DND-41 (cell line): ENCODE measurements around the gene ST6GALNAC6.

ENCODE experiments used
- ATAC-seq: fragments of 200-7000 bp; cut with Tn5 transposase; 3 replicates; pipeline ENCODE4 v1.9.1; 2021; ENCODE audit warnings: low read depth; ENCODE audit not compliant: insufficient read depth
- DNase-seq: peaks from one replicate; pipeline ENCODE4 v3.0.0-alpha.2; 2020
- H2AFZ ChIP-seq: 2 replicates; pipeline ENCODE4 v1.6.0; 2012; ENCODE audit warnings: low read depth, low read length
- H3K27ac ChIP-seq: 2 replicates; pipeline ENCODE4 v1.5.1; 2012; ENCODE audit warnings: low read length, inconsistent platforms
- H3K27me3 ChIP-seq: fragments of 200-600 bp; sonication (generic); 2 replicates; pipeline ENCODE4 v1.6.0; 2012; ENCODE audit warnings: low read length, mild to moderate bottlenecking, inconsistent platforms; ENCODE audit not compliant: insufficient read depth, poor library complexity
- H3K36me3 ChIP-seq: 2 replicates; pipeline ENCODE4 v1.5.1; 2012; ENCODE audit warnings: low read length, inconsistent platforms; ENCODE audit not compliant: insufficient read depth
- H3K4me1 ChIP-seq: 2 replicates; pipeline ENCODE4 v1.5.1; 2012; ENCODE audit warnings: mild to moderate bottlenecking, low read length; ENCODE audit not compliant: insufficient read depth
- H3K4me2 ChIP-seq: 2 replicates; pipeline ENCODE4 v1.6.0; 2012; ENCODE audit warnings: mild to moderate bottlenecking, moderate library complexity, low read length, inconsistent platforms; ENCODE audit not compliant: insufficient read depth
- H3K4me3 ChIP-seq, 2 experiments: fragments of 200-600 bp in 1 of 2; shearing (Covaris generic) in 1 of 2; 2 replicates each; pipeline ENCODE4 v1.5.1; 2012 to 2016; ENCODE audit warnings: inconsistent platforms in 2 of 2, low read length in 2 of 2, mild to moderate bottlenecking in 2 of 2, low read depth in 1 of 2, moderate library complexity in 1 of 2
- H3K79me2 ChIP-seq: 2 replicates; pipeline ENCODE4 v1.6.0; 2012; ENCODE audit warnings: low read length, inconsistent platforms; ENCODE audit not compliant: insufficient read depth
- H3K9ac ChIP-seq: 2 replicates; pipeline ENCODE4 v1.6.0; 2012; ENCODE audit warnings: low read depth, mild to moderate bottlenecking, inconsistent platforms, low read length, moderate library complexity
- H3K9me3 ChIP-seq: 2 replicates; pipeline ENCODE4 v1.5.1; 2012; ENCODE audit warnings: low read length, moderate library complexity, mild to moderate bottlenecking, inconsistent platforms; ENCODE audit not compliant: insufficient read depth, severe bottlenecking
- H4K20me1 ChIP-seq: 2 replicates; pipeline ENCODE4 v1.6.0; 2012; ENCODE audit warnings: low read length; ENCODE audit not compliant: insufficient read depth
- EZH2 ChIP-seq: IDR thresholded peaks from 3 replicates; pipeline ENCODE4 v1.6.1; 2012; ENCODE audit warnings: borderline replicate concordance, low read depth, mild to moderate bottlenecking, moderate library complexity, low read length, inconsistent platforms; ENCODE audit not compliant: severe bottlenecking
- TF ChIP-seq, protein P1 (sequence below): IDR thresholded peaks from 2 replicates; pipeline ENCODE4 v1.5.1; 2012; ENCODE audit warnings: borderline replicate concordance, low read length, moderate library complexity, mild to moderate bottlenecking; ENCODE audit not compliant: poor library complexity, severe bottlenecking; ENCODE audit errors: extremely low read depth

The ST6GALNAC6 gene

DNA sequence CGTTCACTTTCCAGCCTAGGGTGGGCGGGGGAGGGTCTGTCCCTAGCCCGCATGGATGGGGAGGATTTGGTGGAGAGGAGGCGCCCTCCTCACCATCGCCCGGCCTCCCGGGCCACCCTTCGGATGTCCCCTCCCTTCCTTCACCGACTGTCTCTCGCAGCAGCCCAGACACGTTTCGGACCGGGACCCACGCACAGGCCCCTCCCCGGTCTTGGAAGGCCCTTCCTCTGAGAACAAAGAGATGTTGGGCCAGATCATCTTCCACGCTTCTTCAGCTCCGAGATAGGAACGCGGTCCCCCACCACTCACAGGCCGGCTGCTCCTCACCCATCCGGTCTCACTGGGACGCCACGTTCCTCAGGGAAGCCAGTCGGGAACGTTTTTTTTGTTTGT, 38.9 kb upstream of the ST6GALNAC6 start:
- Histone ChIP-seq H3K9me3 (no peaks in the 10 kb centered on the region), H3K79me2 (peaks cover 35% of the 10 kb centered on the region), H3K4me3 (peak overlapping the region in 1 of 2 experiments; percentile 91; a peak in 1 of 4 replicates), H3K4me1 (peaks cover 37% of the 10 kb centered on the region), H2AFZ (peak overlapping the region; percentile 83), H3K36me3 (peaks cover 33% of the 10 kb centered on the region), H3K27me3 (no peaks in the 10 kb centered on the region), H3K4me2 (peak overlapping the region; percentile 74), H3K27ac (peak overlapping the region; percentile 65), H4K20me1 (peaks cover 28% of the 10 kb centered on the region), H3K9ac (peak overlapping the region; percentile 74)
- DNase-seq (no peak), ATAC-seq (no peak)
- TF ChIP-seq EZH2 = no peak
- TF ChIP-seq, protein P1, sequence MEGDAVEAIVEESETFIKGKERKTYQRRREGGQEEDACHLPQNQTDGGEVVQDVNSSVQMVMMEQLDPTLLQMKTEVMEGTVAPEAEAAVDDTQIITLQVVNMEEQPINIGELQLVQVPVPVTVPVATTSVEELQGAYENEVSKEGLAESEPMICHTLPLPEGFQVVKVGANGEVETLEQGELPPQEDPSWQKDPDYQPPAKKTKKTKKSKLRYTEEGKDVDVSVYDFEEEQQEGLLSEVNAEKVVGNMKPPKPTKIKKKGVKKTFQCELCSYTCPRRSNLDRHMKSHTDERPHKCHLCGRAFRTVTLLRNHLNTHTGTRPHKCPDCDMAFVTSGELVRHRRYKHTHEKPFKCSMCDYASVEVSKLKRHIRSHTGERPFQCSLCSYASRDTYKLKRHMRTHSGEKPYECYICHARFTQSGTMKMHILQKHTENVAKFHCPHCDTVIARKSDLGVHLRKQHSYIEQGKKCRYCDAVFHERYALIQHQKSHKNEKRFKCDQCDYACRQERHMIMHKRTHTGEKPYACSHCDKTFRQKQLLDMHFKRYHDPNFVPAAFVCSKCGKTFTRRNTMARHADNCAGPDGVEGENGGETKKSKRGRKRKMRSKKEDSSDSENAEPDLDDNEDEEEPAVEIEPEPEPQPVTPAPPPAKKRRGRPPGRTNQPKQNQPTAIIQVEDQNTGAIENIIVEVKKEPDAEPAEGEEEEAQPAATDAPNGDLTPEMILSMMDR = no peak

DNA sequence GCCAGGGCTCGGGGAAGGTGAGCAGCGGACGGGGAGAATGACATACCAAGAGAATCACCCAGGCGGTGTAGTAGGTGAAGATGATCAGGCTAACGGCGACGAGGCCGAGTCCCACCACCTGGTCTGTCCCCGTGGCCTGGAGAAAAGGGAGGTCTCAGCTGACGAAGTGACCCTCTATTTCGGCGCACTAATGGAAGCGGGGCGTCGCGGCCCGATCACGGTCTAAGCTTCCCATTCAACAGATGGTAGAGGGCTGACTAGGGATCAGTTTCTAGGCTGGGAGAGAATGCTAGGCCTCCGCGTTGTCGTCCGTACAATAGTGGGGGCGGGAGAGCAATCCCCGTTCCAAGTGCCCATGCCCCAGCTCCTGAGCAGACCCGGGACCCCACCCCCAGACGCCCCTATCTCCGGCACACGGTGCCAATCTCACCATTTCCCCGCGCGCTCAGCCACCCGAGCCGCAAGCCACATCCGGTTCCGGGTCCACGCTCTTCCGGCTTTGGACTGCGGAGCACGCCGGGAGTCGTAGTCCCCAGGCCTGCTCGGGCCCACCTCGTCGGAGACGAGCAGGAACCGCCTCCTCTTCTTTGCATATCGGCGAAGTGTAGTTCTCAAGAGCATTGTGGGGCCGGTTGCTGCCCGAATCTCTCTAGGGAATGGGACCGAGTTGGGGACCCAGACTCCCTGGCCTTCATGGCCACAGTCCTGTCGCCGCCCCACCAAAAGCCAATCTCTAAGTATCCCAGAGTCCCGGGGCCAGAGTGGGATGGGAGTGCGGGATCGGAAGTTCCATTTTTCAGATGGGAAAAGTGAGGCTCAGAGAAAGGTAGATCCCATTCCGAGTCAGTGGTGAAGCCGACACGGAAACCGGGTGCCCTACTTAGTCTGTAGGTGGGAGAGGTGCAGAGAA, 38.2 kb upstream of the ST6GALNAC6 start, which contains the start of gene DPM2:
Gene DPM2 (minus strand): TSS at position 467 of the 910 bp plus-strand sequence. CDS start 34 bp downstream, at position 433.
- Histone ChIP-seq H4K20me1 (peaks cover 32% of the 10 kb centered on the region), H3K4me3 (peak within 1 kb of the TSS; percentile 85 to 91), H3K4me2 (peak within 1 kb of the TSS; percentile 74), H3K36me3 (peaks cover 31% of the 10 kb centered on the region), H3K27ac (peak within 1 kb of the TSS; percentile 86), H3K9me3 (no peaks in the 10 kb centered on the region), H3K4me1 (peaks cover 37% of the 10 kb centered on the region), H3K79me2 (peaks cover 38% of the 10 kb centered on the region), H3K9ac (peak within 1 kb of the TSS; percentile 74), H3K27me3 (no peaks in the 10 kb centered on the region), H2AFZ (peak within 1 kb of the TSS; percentile 83)
- ATAC-seq (peak; percentile 97), DNase-seq (peak; percentile 87)
- TF ChIP-seq, protein P1 = no peak
- no peak for TF ChIP-seq EZH2

DNA sequence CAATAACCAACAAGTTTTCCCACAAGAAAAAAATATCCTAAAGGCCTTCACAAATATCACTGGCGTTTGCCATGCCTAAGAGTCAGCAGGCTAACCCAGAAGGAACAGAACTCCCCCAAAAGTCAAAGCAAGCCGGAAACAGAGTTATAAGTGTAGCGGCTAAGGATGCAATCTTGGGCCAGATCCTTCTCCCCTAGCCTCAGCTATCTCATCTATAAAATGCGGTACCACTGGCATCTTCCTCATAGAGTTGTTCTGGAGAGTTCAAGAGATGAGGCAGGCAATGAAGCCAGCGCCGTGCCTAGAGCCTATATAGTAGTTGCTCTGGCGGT, 37.6 kb upstream of the ST6GALNAC6 start:
- peak overlapping the region; percentile 74 for H3K9ac ChIP-seq
- peaks cover 38% of the 10 kb centered on the region for H3K79me2 ChIP-seq
- peak overlapping the region; percentile 86 for H3K27ac ChIP-seq
- TF ChIP-seq, protein P1 = no peak
- no peak for TF ChIP-seq EZH2
- peaks cover 32% of the 10 kb centered on the region for H4K20me1 ChIP-seq
- no peaks in the 10 kb centered on the region for H3K27me3 ChIP-seq
- H3K4me3 ChIP-seq = peak overlapping the region; percentile 85 to 91
- ATAC-seq (no peak), DNase-seq (no peak)
- H3K9me3 ChIP-seq = no peaks in the 10 kb centered on the region
- peaks cover 37% of the 10 kb centered on the region for H3K4me1 ChIP-seq
- peaks cover 26% of the 10 kb centered on the region for H3K36me3 ChIP-seq
- H2AFZ ChIP-seq = peak overlapping the region; percentile 83
- peak overlapping the region; percentile 74 for H3K4me2 ChIP-seq
